Stimulated activated CD4-positive, alpha-beta T cell treated with anti-CD3 and anti-CD28 coated beads, Interleukin-4, amount 100 ng/mL, for 48 hours (primary cell): ENCODE results near the gene AKR1D1.
"Not testable (repeated sequence)": the region's sequence is repeated elsewhere in the genome, so short reads cannot be mapped to it uniquely, and the experiment has no call there.

Experiments
- DNase-seq, 2 donors: peaks; one replicate each; pipeline ENCODE4 v3.0.0-alpha.2; 2020; ENCODE audit warnings: low read depth in 2 of 2

Gene AKR1D1

DNA sequence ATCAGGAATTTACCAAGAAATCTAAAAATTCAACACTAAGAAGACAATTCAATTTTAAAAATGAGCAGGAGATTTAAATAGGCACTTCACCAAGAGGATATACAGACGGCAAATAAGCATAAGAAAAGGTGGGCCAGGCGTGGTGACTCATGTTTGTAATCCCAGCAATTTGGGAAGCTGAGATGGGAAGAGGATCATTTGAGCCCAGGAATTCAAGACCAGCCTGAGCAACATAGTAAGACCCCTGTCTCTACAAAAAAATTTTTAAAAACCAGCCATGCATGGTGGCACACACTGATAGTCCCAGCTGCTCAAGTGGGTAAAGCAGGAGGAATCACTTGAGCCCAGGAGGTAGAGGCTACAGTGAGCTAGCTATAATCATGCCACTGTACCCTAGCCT lies 3.5 kb upstream of the AKR1D1 start:
- DNase-seq: no peak

DNA sequence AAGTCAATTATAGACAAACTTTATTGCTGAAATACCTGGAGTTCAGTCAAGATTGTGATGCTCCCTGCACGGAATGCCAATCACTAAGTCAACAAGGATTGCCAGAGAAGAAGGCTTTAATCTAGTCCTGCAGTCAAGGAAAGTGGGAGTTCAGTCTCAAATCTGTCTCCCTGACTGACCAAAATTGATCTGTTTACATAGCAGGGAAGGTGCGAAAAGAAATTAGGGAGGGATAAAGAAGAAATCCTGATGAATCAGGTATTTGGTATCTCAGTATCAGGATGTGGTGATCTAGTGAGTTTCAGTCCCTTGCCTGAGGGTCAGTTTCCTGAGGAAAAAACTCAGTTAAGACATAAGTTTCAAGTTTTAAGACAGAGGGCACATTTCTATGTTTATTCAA lies 2.1 kb upstream of the AKR1D1 start:
- no peak for DNase-seq

DNA sequence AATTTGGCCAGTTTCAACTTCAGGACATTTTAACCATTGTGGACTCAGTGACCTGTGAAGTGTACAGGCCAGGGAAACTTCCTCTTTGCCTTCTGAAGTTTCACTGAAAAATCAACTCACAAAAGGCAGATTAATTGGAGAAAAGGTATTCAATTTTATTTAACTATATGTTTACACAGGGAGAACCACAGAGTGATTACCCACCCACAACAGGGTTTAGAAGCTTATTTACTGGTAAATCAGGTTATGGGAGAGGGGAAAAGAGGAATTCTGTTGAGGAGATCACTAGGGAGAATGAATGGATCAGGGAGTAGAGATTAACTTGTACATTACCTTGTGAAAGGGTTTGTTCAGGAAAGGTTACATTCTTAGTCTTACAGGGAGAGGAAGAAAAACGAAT lies 1.7 kb upstream of the AKR1D1 start:
- DNase-seq: no peak

DNA sequence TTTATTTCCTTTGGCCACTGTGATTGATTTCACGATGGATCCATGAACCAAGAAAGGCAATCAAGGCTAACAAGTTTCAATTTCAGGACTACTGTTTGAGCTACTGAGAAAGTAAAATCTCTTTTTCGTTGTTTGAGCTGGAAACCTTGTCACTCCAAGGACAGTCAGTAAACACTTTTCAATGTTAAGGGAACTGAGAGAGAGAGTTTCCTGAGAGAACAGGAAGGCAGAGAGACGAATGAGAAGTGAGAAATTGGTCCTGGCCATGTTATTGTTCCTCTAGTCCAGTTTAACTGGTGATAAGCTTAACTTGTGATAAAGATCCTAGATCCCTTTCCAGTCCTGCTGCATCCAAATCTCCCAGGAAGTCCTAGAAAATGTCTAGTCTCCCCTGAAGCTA lies 909 bp upstream of the AKR1D1 start:
- DNase-seq: no peak

DNA sequence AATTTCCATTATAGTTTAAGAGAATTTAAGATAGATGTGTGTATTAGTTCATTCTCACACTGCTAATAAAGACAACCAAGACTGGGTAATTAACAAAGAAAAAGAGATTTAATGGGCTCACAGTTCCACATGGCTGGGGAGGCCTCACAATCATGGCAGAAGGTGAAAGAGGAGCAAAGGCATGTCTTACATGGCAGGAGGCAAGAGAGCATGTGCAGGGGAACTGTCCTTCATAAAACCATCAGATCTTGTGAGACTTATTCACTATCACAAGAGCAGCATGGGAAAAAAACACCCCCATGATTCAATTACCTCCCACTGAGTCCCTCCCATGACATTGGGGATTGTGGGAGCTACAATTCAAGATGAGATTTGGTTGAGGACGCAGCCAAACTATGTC lies 473 bp upstream of the AKR1D1 start:
- not testable (repeated sequence) for DNase-seq

DNA sequence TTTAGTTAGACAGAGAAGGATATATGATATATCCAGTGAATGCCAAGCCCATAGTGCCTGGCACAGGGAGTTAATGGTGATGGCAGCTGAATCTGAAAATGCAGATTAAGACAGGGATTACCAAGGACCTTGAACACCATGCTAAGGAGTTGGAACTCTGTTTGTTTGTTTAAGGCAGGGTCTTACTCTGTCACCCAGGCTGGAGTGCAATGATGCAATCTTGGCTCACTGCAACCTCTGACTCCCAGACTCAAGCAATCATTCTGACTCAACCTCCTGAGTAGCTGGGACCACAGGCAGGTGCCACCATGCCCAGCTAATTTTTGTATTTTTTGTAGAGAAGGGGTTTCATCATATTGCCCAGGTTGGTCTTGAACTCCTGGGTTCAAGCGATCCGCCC lies 1.6 kb downstream of the AKR1D1 start:
- no peak for DNase-seq

DNA sequence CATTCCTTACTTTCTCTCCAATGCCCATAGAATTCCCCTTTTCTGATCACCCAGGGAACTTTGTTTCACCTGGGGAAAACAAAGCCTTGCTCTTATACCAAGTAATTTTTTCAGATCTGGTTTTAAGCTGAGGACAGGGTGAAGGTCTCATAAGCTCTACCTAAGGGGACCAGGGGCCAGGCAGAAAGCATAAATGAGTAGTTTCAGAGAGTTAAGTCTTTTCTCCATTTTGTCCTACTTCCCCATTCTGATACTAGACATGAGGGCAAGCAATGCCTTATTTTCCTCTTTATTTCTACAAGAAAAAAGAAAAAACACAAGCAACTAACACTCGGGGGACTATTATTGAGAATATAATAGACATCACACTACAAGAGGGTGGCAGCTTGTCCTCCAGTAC lies 2.9 kb downstream of the AKR1D1 start:
- no peak for DNase-seq

DNA sequence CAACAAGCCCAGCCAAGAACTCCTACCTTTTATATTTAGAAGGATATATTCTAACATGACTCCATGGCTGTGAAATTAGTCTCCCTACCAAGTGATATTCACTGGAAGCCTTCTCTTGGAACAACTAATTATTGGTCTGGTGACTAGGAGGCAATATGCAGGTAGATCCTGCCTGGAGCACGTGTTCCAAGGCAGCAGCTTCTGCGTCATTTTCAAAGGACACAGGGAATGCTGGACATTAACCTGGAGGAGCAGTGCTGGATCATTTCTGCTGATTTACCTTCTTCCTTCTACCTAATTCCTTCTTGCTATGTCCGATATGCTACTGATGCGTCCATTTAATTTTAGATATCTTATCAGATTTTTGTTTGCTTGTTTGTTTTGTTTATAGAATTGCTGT lies 5.6 kb downstream of the AKR1D1 start:
- DNase-seq: no peak

DNA sequence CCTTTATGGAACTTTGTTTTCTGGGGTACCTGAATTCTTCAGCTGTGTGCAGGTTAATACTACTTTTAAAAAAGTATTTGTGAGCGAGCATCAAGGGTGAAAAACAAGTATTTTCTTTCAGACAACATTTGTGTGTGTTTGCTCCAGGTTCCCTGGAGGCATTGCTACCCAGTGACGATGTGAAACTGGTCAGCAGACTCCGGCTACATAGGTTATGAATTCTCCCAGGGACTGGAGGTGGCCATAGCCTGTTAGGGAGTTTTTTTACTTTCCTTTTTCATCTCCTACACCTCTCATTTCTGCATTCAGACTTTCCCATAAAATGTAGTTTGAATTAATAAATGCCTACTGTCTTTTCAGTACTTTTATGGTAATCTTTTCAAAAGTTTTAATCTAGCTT lies 7.6 kb downstream of the AKR1D1 start:
- no peak for DNase-seq

DNA sequence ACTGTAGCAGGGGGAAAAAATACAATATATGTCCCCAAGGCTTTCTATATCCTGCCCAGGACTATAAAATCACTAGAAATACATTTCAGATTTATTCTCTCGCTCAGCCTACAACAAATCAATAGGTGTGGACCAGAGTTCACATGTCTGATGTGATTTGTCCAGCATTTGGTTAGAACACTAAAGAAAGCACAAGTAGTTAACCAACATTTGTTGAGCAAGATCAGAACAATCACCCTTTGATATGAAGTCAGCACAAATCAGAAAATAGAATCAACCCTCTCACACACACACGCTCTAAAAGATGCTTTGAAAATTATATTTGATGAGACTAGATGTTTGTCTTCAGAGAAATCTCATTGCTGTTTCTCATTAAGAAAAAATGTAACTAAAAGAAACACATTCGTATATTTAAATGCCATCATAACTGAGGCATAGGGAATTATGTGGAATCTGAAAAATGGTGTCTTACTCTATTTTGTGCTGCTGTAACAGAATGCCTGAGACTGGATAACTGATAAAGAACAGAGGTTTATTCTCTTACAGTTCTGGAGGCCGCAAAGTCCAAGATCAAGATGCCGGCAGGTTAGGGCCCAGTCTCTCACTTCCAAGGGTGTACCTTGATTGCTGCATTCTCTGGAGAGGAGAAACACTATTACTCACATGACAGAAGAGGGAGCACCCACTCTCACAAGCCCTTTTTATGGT lies 10.5 kb downstream of the AKR1D1 start:
- DNase-seq: no peak

DNA sequence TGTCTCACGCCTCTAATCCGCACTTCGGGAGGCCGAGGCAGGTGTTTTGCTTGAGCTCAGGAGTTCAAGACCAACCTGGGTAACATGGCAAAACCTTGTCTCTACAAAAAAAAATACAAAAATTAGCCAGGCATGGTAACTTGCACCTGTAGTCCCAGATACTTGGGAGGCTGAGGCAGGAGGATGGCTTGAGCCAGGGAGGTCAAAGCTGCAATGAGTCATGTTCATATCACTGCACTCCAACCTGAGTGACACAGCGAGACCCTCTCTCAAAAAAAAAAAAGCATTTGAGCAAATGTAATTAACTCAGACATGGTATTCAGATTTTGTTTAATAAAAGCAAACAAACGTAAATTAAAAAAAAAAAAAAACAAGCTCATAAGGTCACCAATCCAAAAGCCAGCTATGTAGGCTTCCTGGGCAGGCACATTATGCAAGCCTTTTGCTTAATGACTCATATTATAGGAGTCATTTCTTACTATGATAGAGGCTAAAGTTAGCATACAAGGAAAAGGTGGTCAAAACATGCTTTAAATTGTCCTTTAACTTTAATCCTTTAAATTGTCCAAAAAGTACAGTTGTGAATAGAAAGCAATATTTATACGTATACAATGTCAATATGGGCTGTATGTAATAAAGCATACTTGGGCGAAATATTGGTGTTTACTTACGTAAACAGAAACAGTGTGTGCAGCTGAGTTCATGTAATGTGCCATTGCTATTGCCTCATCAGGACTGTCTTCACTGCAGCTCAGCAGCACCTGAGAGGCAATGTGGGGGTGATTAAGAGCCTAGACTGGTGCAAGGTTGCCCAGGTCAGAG lies 13.0 kb downstream of the AKR1D1 start:
- DNase-seq: no peak

DNA sequence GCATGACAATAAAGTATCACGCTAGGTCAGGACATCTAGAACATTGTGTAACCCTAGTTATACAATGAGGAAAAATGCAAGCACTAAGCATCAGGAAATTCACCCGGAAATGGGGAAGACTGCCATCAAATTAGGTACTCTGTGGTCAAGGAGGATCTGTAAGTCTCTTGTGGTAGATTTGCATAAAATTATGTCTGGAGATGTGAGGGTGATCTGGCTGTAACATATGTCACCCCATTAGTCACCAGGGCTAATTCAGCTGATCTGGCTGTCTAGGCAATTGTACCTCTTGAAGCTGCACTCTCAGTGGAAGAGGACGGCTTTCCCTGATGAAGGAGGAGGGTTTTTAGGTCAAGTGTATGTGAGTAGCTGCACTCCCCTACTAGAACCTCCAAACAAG lies 14.8 kb downstream of the AKR1D1 start:
- no peak for DNase-seq

DNA sequence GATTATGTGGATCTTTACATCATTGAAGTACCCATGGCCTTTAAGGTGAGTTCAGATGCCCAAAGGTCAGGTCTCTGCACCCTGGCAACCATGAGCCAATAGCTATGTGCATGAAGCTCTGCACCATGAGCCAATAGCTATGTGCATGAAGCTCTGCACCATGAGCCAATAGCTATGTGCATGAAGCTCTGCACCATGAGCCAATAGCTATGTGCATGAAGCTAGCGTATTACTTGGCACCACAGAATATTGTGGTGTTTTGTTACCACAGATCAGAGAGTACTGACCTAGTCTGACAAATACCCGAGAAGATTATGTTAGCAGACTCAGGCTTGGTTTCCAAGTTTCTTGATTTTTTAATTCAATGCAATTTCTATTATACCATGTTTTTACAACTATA lies 15.6 kb downstream of the AKR1D1 start:
- DNase-seq: not testable (repeated sequence)

DNA sequence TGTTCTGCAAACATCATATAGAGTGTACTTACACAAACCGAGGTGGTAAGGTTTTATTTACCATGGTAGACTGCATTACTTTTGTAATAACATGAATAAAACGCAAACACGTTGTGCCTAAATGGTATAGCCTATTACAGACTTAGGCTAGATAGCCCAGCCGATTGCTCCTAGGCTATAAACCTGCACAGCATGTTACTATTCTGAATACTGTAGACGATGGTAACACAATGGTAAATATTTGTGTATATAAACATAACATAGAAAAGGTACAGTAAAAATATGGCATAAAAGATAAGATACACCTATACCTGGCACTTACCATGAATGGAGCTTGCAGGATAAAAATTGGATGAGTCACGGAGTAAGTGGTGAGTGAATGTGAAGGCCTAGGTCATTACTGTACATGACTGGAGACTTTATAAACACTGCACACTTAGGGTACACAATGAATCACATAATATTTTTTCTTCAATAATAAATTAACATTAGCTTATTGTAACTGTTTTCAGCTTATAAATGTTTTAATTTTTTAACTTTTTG lies 16.3 kb downstream of the AKR1D1 start:
- DNase-seq: no peak

DNA sequence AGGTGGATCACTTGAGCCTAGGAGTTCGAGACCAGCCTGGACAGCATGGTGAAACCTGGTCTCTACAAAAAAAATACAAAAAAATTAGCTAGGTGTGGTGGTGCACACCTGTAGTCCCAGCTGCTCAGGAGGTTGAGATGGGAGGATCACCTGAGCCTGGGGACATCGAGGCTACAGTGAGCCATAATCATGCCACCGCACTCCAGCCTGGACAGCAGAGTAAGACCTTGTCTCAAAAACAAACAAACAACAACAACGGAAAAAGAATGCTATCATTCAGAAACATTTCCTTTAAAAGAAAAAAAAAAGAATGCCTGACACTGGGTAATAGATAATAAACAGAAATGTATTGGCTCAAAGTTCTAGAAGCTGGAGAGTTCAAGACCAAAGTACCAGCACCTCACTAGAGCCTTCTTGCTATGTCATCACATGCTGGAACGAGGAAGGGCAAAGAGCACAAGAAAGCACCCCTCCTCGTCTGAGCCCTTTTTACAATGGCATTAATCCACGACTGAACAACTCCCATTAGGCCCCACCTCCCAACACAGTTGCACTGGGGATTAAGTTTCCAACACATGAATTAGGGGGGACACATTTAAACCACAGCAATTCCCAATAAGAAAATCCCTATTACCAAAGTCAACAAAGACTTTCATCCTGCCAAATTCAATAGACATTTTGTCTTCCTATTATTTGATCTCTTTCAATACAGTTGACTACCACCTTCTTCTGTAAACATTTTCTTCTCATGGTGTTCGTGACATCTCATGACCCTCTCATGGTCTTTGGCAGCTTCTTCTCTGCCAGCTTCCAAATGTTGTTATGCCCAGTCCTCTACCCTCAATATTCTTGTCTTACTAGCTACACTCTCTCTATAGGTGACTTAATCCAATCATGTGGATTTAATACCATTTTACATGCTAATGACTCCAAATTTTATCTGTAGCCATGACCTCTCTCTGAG lies 20.0 kb downstream of the AKR1D1 start:
- no peak for DNase-seq

DNA sequence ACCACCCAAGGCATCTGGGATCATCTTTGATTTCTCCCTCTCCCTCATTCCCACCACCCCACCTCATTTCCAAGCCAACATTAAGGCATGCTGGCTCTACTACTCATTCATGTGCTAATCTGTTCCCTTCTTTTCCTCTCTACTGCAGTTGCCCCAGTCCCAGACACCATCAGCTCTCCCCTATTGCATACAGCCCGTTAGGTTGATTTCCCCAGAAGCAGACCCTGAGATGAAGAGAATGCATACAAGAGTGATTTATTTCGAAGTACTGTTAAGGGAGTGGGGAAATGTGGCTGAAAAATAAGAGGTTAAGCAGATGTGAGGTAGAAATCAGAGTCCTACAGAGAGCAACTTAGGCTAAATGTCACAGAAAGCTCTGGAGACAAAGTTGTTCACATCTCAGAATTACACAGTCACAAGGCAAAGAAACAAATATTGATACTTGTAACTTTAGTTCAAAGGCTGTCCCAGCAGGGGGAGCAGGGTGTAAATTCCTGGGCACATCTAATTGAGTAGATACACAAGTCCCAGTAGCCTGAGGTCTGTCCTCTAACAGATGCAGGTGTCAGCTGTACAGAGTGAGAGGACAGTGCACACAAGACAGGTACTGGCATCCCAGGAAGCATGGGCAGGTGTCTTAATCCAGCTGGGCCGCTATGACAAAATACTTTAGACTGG lies 20.9 kb downstream of the AKR1D1 start:
- peak in 1 of 2 donors; percentile 2 for DNase-seq

DNA sequence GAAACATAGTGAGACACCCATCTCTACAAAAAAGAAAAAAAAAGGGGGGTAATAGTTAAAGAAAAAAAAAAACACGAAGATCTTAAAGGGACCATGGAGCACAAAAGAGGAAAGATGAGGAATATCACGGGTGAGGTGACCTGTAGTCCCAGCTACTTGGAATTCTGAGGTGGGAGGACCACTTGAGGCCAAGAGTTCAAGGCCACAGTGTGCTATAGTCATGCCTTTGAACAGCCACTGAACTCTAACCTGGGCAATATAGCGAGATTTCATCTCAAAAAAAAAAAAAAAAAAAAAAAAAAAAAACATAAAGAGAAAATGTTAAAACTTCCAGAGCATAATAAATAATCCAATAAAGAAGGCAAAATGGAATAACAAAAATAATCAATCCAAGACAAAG lies 23.6 kb downstream of the AKR1D1 start:
- no peak for DNase-seq

DNA sequence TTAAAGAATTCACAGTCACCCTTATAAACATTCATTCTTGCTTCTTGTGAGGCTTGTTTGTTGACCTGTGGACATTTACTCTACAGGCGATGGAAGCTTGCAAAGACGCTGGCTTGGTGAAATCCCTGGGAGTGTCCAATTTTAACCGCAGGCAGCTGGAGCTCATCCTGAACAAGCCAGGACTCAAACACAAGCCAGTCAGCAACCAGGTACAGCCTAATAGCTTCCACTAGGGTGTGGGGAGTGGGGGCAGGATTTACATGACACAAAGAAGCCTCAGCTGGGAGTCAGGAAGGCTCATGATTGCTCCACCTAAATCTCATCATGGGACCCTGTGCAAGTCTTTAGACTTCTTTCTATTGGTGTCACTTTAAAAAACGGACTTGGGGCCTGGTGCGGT lies 29.0 kb downstream of the AKR1D1 start:
- DNase-seq: no peak

DNA sequence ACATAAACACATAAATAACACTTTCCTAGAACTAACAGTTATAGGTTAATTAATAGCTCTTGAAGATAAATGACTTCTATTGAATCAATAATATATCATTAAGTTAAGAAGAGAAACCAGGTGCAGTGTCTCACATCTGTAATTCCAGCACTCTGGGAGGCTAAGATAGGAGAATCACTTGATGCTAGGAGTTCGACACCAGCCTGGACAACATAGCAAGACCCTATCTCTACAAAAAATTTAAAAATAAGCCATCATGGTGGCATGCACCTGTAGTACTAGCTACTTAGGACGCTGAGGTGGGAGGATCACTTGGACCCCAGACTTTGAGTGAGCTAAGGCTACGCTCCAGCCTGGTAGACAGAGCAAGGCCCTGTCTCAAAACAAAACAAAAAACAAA lies 38.8 kb downstream of the AKR1D1 start:
- DNase-seq: no peak

DNA sequence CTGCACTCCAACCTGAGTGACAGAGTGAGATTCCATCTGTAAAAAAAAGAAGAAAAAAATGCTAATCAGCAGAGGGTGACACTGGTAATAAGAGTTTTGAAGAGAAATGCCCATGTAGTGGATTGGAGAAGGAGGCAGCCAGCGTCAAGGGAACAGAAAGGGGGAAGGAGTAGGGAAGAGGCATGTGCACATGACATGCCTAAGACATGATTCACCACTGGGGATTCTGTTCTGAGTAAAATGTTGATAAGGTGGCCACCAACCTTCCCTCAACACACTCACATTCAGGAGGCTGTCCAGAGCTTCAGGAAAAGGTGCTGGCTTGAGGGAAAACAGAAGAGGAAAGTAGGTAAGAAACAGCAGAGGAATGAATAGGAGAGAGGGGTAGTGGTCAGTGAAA lies 39.9 kb downstream of the AKR1D1 start:
- no peak for DNase-seq

DNA sequence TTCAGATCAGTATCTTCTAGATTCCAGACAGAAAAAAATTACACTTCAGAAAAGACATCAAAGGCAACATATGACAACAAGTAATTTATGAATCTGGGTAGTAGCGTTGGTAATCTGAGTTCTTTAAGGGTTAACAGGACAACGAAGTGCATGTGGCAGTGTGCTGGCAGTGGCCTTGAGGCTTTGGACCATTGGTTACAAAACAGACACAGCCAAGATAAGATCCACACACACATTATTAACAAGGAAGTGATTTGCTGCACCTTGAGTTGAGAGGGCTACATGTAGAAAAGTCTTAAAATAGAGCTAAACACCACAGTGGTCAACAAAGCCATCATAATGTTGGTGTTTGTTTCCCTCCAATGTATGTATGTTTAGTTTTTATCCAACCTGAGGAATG lies 40.6 kb downstream of the AKR1D1 start:
- DNase-seq: no peak
